ENCODE data around the gene ARHGAP26.

DNA sequence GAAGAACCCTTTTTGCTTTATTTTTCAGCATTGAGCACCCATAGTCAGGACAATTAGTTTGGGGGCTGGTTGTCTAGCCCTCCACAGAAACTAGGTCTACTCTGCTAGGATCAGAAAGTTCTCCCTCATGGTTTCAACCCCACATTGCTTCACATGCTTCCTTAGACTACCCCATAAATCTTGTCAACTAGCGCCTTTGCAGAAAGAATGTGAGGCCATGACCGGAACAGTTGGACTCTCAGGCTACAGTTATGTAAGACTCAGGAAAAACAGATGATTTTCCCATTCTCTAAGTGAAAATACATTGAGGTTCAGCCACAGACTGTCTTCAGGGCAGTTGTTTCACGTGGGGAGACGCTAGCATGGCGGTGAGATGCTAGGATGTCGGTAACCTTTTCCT, 377.7 kb downstream of the ARHGAP26 start:
- TF ChIP-seq, protein P1, sequence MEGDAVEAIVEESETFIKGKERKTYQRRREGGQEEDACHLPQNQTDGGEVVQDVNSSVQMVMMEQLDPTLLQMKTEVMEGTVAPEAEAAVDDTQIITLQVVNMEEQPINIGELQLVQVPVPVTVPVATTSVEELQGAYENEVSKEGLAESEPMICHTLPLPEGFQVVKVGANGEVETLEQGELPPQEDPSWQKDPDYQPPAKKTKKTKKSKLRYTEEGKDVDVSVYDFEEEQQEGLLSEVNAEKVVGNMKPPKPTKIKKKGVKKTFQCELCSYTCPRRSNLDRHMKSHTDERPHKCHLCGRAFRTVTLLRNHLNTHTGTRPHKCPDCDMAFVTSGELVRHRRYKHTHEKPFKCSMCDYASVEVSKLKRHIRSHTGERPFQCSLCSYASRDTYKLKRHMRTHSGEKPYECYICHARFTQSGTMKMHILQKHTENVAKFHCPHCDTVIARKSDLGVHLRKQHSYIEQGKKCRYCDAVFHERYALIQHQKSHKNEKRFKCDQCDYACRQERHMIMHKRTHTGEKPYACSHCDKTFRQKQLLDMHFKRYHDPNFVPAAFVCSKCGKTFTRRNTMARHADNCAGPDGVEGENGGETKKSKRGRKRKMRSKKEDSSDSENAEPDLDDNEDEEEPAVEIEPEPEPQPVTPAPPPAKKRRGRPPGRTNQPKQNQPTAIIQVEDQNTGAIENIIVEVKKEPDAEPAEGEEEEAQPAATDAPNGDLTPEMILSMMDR (IDR thresholded peaks at IDR 0.05; ENCODE audit: low read depth, low read length, missing input control): no peak
- TF ChIP-seq, protein P2, sequence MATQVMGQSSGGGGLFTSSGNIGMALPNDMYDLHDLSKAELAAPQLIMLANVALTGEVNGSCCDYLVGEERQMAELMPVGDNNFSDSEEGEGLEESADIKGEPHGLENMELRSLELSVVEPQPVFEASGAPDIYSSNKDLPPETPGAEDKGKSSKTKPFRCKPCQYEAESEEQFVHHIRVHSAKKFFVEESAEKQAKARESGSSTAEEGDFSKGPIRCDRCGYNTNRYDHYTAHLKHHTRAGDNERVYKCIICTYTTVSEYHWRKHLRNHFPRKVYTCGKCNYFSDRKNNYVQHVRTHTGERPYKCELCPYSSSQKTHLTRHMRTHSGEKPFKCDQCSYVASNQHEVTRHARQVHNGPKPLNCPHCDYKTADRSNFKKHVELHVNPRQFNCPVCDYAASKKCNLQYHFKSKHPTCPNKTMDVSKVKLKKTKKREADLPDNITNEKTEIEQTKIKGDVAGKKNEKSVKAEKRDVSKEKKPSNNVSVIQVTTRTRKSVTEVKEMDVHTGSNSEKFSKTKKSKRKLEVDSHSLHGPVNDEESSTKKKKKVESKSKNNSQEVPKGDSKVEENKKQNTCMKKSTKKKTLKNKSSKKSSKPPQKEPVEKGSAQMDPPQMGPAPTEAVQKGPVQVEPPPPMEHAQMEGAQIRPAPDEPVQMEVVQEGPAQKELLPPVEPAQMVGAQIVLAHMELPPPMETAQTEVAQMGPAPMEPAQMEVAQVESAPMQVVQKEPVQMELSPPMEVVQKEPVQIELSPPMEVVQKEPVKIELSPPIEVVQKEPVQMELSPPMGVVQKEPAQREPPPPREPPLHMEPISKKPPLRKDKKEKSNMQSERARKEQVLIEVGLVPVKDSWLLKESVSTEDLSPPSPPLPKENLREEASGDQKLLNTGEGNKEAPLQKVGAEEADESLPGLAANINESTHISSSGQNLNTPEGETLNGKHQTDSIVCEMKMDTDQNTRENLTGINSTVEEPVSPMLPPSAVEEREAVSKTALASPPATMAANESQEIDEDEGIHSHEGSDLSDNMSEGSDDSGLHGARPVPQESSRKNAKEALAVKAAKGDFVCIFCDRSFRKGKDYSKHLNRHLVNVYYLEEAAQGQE (IDR thresholded peaks at IDR 0.05): no peak
- no peak for TF ChIP-seq TAF1 (conservative IDR thresholded peaks at IDR 0.05)
- TF ChIP-seq, protein P3, sequence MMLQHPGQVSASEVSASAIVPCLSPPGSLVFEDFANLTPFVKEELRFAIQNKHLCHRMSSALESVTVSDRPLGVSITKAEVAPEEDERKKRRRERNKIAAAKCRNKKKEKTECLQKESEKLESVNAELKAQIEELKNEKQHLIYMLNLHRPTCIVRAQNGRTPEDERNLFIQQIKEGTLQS (IDR thresholded peaks at IDR 0.05): no peak

Measured in liver (tissue), 3 donors.